Measurements from ENCODE around the gene EXOC6B. TPM values are rescaled to one million over a fixed set of nuclear protein-coding genes. Genes with fewer than 3 reads are reported as not detected.

The EXOC6B gene
- total RNA-seq, 2 donors from 2014 or later = 16.6 to 36.6 TPM

- Histone ChIP-seq H3K4me1 (replicated peaks) (no peaks in the 10 kb centered on the region), H3K27me3 (replicated peaks; ENCODE audit: insufficient read depth) (no peaks in the 10 kb centered on the region), H3K9me3 (no peaks in the 10 kb centered on the region), H3K4me3 (no peak overlapping the region), H3K27ac (no peak overlapping the region), H3K36me3 (no peaks in the 10 kb centered on the region)
- TF ChIP-seq POLR2A (IDR thresholded peaks at IDR 0.05) (no peak), POLR2AphosphoS5 (IDR thresholded peaks at IDR 0.05) (no peak)
- TF ChIP-seq, protein P1, sequence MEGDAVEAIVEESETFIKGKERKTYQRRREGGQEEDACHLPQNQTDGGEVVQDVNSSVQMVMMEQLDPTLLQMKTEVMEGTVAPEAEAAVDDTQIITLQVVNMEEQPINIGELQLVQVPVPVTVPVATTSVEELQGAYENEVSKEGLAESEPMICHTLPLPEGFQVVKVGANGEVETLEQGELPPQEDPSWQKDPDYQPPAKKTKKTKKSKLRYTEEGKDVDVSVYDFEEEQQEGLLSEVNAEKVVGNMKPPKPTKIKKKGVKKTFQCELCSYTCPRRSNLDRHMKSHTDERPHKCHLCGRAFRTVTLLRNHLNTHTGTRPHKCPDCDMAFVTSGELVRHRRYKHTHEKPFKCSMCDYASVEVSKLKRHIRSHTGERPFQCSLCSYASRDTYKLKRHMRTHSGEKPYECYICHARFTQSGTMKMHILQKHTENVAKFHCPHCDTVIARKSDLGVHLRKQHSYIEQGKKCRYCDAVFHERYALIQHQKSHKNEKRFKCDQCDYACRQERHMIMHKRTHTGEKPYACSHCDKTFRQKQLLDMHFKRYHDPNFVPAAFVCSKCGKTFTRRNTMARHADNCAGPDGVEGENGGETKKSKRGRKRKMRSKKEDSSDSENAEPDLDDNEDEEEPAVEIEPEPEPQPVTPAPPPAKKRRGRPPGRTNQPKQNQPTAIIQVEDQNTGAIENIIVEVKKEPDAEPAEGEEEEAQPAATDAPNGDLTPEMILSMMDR (IDR thresholded peaks at IDR 0.05) = no peak
- no peak for DNase-seq (ENCODE audit: low spot score)
- WGBS = 60% methylated on average over 8 of the region's 8 CpGs
- intact Hi-C loops (cut with DNase I) = no loop called here
These were observed 652.1 kb downstream of the EXOC6B start for GRCh38 chr2:72173640-72174321.

- 90% methylated on average over 2 of the region's 2 CpGs for WGBS
- H3K36me3 ChIP-seq = no peaks in the 10 kb centered on the region
- H3K4me3 ChIP-seq = no peak overlapping the region
- TF ChIP-seq, protein P1 (IDR thresholded peaks at IDR 0.05) = no peak
- TF ChIP-seq POLR2AphosphoS5 (IDR thresholded peaks at IDR 0.05) = no peak
- TF ChIP-seq POLR2A (IDR thresholded peaks at IDR 0.05) = no peak
- DNase-seq (ENCODE audit: low spot score) = no peak
- intact Hi-C loops (cut with DNase I) = no loop called here
- no peak overlapping the region for H3K27ac ChIP-seq
- H3K9me3 ChIP-seq = no peaks in the 10 kb centered on the region
- no peaks in the 10 kb centered on the region for H3K4me1 ChIP-seq (replicated peaks)
- H3K27me3 ChIP-seq (replicated peaks; ENCODE audit: insufficient read depth) = no peaks in the 10 kb centered on the region
These were observed 653.4 kb downstream of the EXOC6B start for GRCh38 chr2:72172478-72172877.

DNA sequence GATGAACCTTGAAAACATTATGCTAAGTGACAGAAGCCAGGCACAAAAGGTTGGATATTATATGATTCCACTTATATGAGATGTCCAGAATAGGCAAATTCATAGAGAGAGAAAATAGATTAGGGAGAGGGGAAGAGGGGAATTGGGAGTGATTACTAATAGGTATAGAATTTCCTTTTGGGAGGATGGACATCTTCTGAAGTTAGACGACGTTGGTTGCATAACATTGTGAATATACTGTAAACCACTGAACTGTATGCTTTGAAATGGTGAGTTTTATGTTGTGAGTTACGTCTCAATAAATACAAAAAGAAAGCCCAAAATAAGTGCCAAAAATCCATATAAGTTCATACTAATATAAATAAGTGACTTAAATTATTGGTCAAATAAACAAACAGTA, 659.6 kb downstream of the EXOC6B start:
- intact Hi-C loops (cut with DNase I) = no loop called here

GRCh38 chr2:72165792-72166191, 660.0 kb downstream of the EXOC6B start:
- DNase-seq (ENCODE audit: low spot score) = no peak
- TF ChIP-seq, protein P1 (IDR thresholded peaks at IDR 0.05) = no peak
- no peak for TF ChIP-seq POLR2AphosphoS5 (IDR thresholded peaks at IDR 0.05)
- no peak for TF ChIP-seq POLR2A (IDR thresholded peaks at IDR 0.05)
- intact Hi-C loops (cut with DNase I) = no loop called here
- Histone ChIP-seq H3K27ac (no peak overlapping the region), H3K36me3 (no peaks in the 10 kb centered on the region), H3K27me3 (replicated peaks; ENCODE audit: insufficient read depth) (no peaks in the 10 kb centered on the region), H3K4me1 (replicated peaks) (no peaks in the 10 kb centered on the region), H3K9me3 (no peaks in the 10 kb centered on the region), H3K4me3 (no peak overlapping the region)
- WGBS = 69% methylated on average over 3 of the region's 3 CpGs

More for the DNA sequence above, 659.6 kb downstream of the EXOC6B start:
- TF ChIP-seq POLR2A (IDR thresholded peaks at IDR 0.05) = no peak
- TF ChIP-seq, protein P1 (IDR thresholded peaks at IDR 0.05) = no peak
- no peak for TF ChIP-seq POLR2AphosphoS5 (IDR thresholded peaks at IDR 0.05)
- Histone ChIP-seq H3K9me3 (no peaks in the 10 kb centered on the region), H3K27ac (no peak overlapping the region), H3K4me1 (replicated peaks) (no peaks in the 10 kb centered on the region), H3K4me3 (no peak overlapping the region), H3K36me3 (no peaks in the 10 kb centered on the region), H3K27me3 (replicated peaks; ENCODE audit: insufficient read depth) (no peaks in the 10 kb centered on the region)
- no peak for DNase-seq (ENCODE audit: low spot score)
- WGBS = 81% methylated on average over 3 of the region's 3 CpGs

- 91% methylated on average over 5 of the region's 5 CpGs for WGBS
- H3K27me3 ChIP-seq (replicated peaks; ENCODE audit: insufficient read depth) = peaks cover 3% of the 10 kb centered on the region
- no peak for DNase-seq (ENCODE audit: low spot score)
- H3K9me3 ChIP-seq = no peaks in the 10 kb centered on the region
- H3K4me1 ChIP-seq (replicated peaks) = no peaks in the 10 kb centered on the region
- H3K4me3 ChIP-seq = no peak overlapping the region
- no peaks in the 10 kb centered on the region for H3K36me3 ChIP-seq
- intact Hi-C loops (cut with DNase I) = no loop called here
- no peak overlapping the region for H3K27ac ChIP-seq
- TF ChIP-seq POLR2A (IDR thresholded peaks at IDR 0.05) (no peak), POLR2AphosphoS5 (IDR thresholded peaks at IDR 0.05) (no peak)
- TF ChIP-seq, protein P1 (IDR thresholded peaks at IDR 0.05) = no peak
These were observed 663.3 kb downstream of the EXOC6B start for GRCh38 chr2:72162574-72162973.

Measured in prostate gland (tissue), 2 donors.